ENCODE data around the gene GPR160. TPM values are rescaled to one million over a fixed set of nuclear protein-coding genes. Genes with fewer than 3 reads are reported as not detected.

GPR160 gene
- total RNA-seq, 1 donor from 2014 or later = 22.3 TPM

DNA sequence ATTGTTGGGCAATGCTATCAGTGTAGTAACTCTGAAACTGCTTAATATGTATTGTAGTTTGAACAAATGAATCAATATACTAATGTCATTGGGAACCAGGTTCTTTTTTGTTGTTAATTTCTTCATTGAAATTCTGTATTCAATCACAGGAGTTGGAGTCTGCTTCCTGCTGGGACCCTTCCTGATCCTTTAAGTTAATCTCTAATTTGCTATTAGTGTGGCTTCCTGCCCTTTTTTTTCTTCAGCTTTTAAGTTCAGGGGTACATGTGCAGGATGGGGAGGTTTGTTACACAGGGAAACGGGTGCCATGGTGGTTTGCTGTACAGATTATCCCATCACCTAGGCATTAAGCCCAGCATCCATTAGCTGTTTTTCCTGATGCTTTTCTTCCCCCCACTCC lies 21.7 kb downstream of the GPR160 start:
- DNase-seq (no peak), ATAC-seq (no peak)
- H3K4me3 ChIP-seq = no peak overlapping the region
- TF ChIP-seq, protein P1, sequence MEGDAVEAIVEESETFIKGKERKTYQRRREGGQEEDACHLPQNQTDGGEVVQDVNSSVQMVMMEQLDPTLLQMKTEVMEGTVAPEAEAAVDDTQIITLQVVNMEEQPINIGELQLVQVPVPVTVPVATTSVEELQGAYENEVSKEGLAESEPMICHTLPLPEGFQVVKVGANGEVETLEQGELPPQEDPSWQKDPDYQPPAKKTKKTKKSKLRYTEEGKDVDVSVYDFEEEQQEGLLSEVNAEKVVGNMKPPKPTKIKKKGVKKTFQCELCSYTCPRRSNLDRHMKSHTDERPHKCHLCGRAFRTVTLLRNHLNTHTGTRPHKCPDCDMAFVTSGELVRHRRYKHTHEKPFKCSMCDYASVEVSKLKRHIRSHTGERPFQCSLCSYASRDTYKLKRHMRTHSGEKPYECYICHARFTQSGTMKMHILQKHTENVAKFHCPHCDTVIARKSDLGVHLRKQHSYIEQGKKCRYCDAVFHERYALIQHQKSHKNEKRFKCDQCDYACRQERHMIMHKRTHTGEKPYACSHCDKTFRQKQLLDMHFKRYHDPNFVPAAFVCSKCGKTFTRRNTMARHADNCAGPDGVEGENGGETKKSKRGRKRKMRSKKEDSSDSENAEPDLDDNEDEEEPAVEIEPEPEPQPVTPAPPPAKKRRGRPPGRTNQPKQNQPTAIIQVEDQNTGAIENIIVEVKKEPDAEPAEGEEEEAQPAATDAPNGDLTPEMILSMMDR (IDR thresholded peaks at IDR 0.05) = no peak
- H3K4me1 ChIP-seq = no peaks in the 10 kb centered on the region
- no peak overlapping the region for H3K27ac ChIP-seq
- intact Hi-C loops (cut with DNase I) = no loop called here
- H3K9me3 ChIP-seq = no peaks in the 10 kb centered on the region
- no peaks in the 10 kb centered on the region for H3K36me3 ChIP-seq
- no peaks in the 10 kb centered on the region for H3K27me3 ChIP-seq

DNA sequence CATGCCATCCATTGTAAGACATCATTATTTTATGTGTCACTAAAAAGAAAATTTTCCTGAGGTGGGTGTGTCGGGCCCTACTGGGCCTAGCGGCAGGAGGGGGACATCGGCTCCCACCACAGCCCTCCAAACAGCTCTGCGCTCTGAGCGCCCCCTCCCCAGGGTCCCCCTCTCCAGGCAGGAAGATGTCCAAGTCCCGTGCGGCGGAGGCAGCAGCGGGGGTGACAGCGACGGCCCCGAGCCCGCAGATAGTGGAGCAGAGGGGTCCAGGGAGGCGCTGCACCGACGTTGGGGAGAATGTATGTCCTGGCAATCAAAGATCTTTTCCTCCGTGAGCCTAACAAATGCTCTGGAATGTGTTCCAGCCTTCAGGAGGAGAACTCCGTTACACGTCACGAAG lies 24.3 kb downstream of the GPR160 start:
- Histone ChIP-seq H3K4me3 (no peak overlapping the region), H3K9me3 (no peaks in the 10 kb centered on the region), H3K27me3 (no peaks in the 10 kb centered on the region), H3K4me1 (no peaks in the 10 kb centered on the region), H3K36me3 (no peaks in the 10 kb centered on the region), H3K27ac (no peak overlapping the region)
- ATAC-seq = no peak
- DNase-seq = no peak
- intact Hi-C loops (cut with DNase I) = no loop called here
- TF ChIP-seq, protein P1 (IDR thresholded peaks at IDR 0.05) = no peak

DNA sequence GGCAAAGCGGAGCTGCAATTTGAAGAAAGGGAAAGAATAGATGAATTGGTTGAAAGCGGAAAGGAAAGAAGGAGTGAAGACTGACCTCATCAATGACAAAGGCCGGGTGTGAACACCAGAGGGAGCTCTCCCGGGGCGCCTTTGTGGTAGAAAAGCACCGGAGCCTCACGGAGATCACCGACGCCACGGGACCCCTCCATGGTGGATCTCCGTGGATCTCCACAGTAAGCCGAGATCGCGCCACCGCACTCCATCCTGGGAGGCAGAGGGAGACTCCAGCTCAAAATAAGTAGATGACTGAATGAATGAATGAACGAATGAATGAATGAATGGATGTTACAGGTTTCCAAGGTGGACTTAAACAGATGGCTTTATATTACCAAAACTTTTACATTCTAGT lies 25.0 kb downstream of the GPR160 start:
- Histone ChIP-seq H3K4me1 (no peaks in the 10 kb centered on the region), H3K27me3 (no peaks in the 10 kb centered on the region), H3K27ac (no peak overlapping the region), H3K36me3 (no peaks in the 10 kb centered on the region), H3K9me3 (no peaks in the 10 kb centered on the region), H3K4me3 (no peak overlapping the region)
- TF ChIP-seq, protein P1 (IDR thresholded peaks at IDR 0.05) = no peak
- intact Hi-C loops (cut with DNase I) = no loop called here
- ATAC-seq (no peak), DNase-seq (no peak)

DNA sequence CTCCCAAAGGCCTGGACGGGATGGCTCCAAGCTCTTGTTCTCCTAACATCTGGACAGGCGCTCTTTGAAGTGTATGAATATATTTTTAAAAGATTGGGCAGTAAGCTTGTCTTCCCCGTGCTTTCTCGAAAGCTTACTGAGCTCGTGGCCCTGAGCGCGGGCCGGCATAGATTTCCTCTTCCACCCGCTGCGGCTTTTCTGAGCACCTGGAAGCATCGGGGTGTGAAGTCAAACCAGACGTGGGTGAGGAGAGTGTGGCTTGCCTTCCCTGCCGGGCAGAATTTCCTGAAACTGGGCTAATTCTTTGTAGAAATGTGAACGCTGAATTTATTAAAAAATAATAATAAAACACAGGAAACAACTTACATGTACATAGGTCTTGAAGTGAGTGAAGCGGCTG lies 25.9 kb downstream of the GPR160 start:
- no peaks in the 10 kb centered on the region for H3K4me1 ChIP-seq
- TF ChIP-seq, protein P1 (IDR thresholded peaks at IDR 0.05) = no peak
- intact Hi-C loops (cut with DNase I) = no loop called here
- ATAC-seq = no peak
- no peaks in the 10 kb centered on the region for H3K9me3 ChIP-seq
- DNase-seq = no peak
- no peaks in the 10 kb centered on the region for H3K27me3 ChIP-seq
- no peaks in the 10 kb centered on the region for H3K36me3 ChIP-seq
- no peak overlapping the region for H3K27ac ChIP-seq
- no peak overlapping the region for H3K4me3 ChIP-seq

DNA sequence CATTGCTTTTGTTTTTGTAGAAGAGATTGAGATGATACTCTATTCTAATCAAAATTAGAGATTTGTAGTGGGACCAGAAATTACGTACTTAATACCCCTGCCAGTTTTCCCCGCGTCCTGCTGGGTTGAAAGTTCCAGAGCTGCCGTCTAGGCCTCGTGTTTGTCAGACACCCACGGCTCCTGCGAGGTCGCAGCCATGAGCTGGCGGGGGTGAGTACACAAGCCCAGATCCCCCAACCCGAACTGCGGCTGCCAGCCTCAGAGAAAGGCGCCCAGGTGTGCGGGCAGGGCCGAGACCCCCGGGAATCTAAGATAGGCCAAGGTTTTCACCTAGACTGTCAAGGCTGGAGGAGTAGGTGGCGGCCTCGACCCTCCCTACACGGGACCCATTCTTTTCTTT lies 26.3 kb downstream of the GPR160 start:
- no peaks in the 10 kb centered on the region for H3K36me3 ChIP-seq
- TF ChIP-seq, protein P1 (IDR thresholded peaks at IDR 0.05) = no peak
- H3K9me3 ChIP-seq = no peaks in the 10 kb centered on the region
- H3K27me3 ChIP-seq = no peaks in the 10 kb centered on the region
- intact Hi-C loops (cut with DNase I) = no loop called here
- H3K4me1 ChIP-seq = no peaks in the 10 kb centered on the region
- ATAC-seq (no peak), DNase-seq (no peak)
- H3K27ac ChIP-seq = no peak overlapping the region
- H3K4me3 ChIP-seq = no peak overlapping the region

DNA sequence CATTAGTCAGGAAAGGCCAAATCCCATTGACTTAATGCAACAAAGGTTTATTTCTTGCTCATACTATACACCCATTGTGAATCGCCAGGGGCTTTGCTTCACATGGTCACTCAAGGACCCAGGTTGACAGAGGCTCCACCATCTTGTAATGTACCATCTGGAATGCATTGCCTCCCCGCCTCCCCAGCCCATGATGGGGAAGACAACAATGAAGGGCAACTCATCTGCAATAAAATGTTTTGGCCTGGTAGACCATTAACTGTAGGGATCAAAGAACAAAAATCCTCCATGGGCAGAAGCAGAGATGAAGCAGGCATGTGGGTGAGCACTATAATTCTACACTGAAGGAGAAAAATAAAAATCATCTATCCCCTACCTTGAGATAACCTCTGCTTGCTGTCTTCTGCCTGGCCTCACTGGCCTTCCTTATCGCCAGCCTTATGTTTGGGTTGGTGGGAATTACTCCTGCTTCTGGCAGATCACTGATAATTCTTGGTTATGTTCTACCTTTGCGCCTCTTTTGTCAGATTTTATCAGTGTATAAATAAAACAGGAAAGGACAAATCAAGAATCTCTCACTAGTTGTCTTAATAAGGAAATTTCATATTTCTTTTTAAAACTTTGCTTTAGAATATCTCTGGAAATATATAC lies 37.8 kb downstream of the GPR160 start:
- no peaks in the 10 kb centered on the region for H3K4me1 ChIP-seq
- TF ChIP-seq, protein P1 (IDR thresholded peaks at IDR 0.05) = no peak
- H3K36me3 ChIP-seq = no peaks in the 10 kb centered on the region
- no peaks in the 10 kb centered on the region for H3K9me3 ChIP-seq
- DNase-seq (no peak), ATAC-seq (no peak)
- H3K27ac ChIP-seq = no peak overlapping the region
- intact Hi-C loops (cut with DNase I) = no loop called here
- H3K4me3 ChIP-seq = no peak overlapping the region
- H3K27me3 ChIP-seq = no peaks in the 10 kb centered on the region
